Neural progenitor cell (in vitro differentiated cells): ENCODE results near the gene PTPRH.

ENCODE experiments used
- CTCF ChIP-seq: fragments of 200-600 bp; sonication (generic); IDR thresholded peaks from 2 replicates; pipeline ENCODE4 v1.5.1; 2017; ENCODE audit warnings: antibody characterized with exemption, mild to moderate bottlenecking
- EZH2 ChIP-seq: fragments of 200-600 bp; sonication (generic); IDR thresholded peaks from 2 replicates; pipeline ENCODE4 v1.6.1; 2017; ENCODE audit warnings: antibody characterized with exemption, mild to moderate bottlenecking, moderate library complexity

- TF ChIP-seq EZH2 (no peak), CTCF (no peak)
These were observed 19.2 kb upstream of the PTPRH start, which contains the start of gene TMEM86B for GRCh38 chr19:55228403-55229031.
